NCI-H1694 treated with DMSO at 0.1 percent for 48 hours (cell line): ENCODE results near the gene TIGD1.

ENCODE experiments used
- DNase-seq: peaks from one replicate; lab custom pipeline; 2025; lab: John Stamatoyannopoulos, UW

TIGD1 gene

DNA sequence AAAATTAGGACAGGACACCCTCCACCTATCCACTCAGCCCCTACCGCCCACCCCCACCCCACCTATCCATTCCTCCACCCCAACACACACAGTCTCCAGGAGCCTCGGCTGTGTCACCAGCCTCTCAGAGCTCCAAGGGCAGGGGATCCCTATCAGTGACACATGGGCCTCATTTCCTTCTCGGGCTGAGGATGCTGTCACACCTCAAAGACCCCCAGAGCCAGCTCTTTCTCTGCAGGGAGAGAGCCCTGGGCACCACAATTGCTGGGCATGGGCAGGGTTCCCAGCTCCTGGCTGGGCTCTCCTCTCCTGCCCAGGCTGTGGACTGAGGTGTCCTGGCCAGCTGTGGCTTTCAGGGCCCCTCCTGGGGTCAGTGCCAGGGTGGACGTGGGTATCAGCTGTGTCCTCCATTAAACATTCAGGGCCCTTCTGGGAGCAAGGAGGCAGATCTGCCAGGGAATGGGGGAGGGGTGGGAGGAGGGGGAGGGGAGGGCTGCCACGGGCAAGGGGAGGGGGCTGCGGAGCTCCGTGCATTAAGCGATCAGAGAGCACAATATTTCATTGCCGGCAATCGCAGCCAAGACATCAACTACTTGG is 48.5 kb downstream of the TIGD1 start:
- no peak for DNase-seq

DNA sequence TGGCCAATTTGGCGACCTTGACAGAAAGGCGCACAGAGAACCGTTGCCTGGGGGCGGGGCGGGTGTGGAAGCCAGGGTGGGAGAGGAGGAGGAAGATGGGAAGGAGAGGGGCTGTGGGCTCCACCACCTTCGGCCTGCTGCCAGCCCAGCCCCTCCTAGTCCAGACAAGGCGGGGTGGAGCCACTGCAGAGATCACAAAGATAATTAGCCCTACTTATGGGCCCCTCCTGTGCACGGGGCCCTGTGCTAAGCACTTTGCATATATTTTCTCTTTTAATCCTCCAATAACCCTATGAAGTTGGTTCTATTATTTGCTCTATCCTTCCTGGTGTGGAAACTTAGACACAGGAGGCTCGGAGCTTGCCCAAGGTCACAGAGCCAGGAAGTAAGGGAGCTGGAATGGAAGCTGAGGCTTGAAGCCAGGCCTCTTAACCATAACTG is 49.0 kb downstream of the TIGD1 start:
- DNase-seq: no peak

DNA sequence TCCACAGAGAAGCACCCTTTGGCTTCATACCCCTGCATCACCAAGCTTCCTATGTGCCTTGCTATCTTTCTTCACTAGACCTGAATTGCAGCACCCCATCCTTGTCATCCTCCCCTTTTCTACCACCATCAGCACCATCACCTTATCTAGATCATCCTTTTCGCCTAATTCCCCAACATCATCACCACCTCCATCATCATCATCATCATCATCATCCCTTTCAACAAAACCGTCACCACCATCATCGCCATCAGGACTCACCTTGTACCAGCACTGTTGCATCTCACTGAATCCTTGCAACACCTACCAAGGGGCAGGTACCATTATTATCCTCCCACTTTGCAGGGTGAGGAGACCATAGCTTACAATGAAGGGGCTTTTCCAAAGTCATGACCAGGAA is 51.9 kb downstream of the TIGD1 start:
- DNase-seq: no peak
